OCI-LY3 (cell line): ENCODE results near the gene HUNK.

Experiments used
- CTCF ChIP-seq: fragments of 200-600, 300-600 bp; sonication (generic); IDR thresholded peaks from 2 replicates; pipeline ENCODE4 v1.5.1; 2014; ENCODE audit warnings: antibody characterized with exemption, low read length, low read depth
- EZH2phosphoT487 ChIP-seq: fragments of 200-600 bp; shearing (Covaris generic); IDR thresholded peaks from 2 replicates; pipeline ENCODE4 v1.6.1; 2018; ENCODE audit warnings: antibody characterized with exemption, mixed run types, low read depth

- TF ChIP-seq CTCF (no peak), EZH2phosphoT487 (no peak)
Measured at GRCh38 chr21:31946231-31946630, 73.4 kb downstream of the HUNK start.
